Keratinocyte (primary cell): Measurements from ENCODE around the gene ZNF780B.

ENCODE experiments used
- EZH2 ChIP-seq: IDR thresholded peaks from one replicate; pipeline ENCODE4 v1.6.1; 2012; ENCODE audit warnings: inconsistent platforms, mild to moderate bottlenecking, low read length, moderate library complexity
- TF ChIP-seq, protein P1 (sequence below), 3 experiments: IDR thresholded peaks in 1 of 3; conservative IDR thresholded peaks in 1 of 3; optimal IDR thresholded peaks in 1 of 3; 2 replicates in 2 of 3; 3 replicates in 1 of 3; pipeline versions ENCODE3 to v1.5.1; 2011; ENCODE audit warnings: low read length in 3 of 3, mild to moderate bottlenecking in 3 of 3, moderate library complexity in 2 of 3, control low read depth in 1 of 3, inconsistent platforms in 1 of 3; ENCODE audit not compliant: insufficient read depth in 2 of 3; ENCODE audit errors: extremely low read depth in 1 of 3

- TF ChIP-seq, protein P1, sequence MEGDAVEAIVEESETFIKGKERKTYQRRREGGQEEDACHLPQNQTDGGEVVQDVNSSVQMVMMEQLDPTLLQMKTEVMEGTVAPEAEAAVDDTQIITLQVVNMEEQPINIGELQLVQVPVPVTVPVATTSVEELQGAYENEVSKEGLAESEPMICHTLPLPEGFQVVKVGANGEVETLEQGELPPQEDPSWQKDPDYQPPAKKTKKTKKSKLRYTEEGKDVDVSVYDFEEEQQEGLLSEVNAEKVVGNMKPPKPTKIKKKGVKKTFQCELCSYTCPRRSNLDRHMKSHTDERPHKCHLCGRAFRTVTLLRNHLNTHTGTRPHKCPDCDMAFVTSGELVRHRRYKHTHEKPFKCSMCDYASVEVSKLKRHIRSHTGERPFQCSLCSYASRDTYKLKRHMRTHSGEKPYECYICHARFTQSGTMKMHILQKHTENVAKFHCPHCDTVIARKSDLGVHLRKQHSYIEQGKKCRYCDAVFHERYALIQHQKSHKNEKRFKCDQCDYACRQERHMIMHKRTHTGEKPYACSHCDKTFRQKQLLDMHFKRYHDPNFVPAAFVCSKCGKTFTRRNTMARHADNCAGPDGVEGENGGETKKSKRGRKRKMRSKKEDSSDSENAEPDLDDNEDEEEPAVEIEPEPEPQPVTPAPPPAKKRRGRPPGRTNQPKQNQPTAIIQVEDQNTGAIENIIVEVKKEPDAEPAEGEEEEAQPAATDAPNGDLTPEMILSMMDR (optimal IDR thresholded peaks at IDR 0.05 in 1 of 3, IDR thresholded peaks at IDR 0.05 in 1 of 3, conservative IDR thresholded peaks at IDR 0.05 in 1 of 3; ENCODE audit: extremely low read depth in 1 of 3, insufficient read depth in 2 of 3, low read length in 3 of 3) = no peak
- no peak for TF ChIP-seq EZH2
These were observed 34.5 kb upstream of the ZNF780B start, which contains the start of gene ZNF780A for GRCh38 chr19:40090241-40091204.
